HG02973 (cell line): ENCODE results near the gene ARMC7.
A peak's percentile ranks its signal among the peaks of the same experiment; 100 is the strongest.
"Not testable (repeated sequence)": the region's sequence is repeated elsewhere in the genome, so short reads cannot be mapped to it uniquely, and the experiment has no call there.

Experiments
- ATAC-seq: cut with Tn5 transposase; IDR thresholded peaks from one replicate; pipeline ENCODE4 v1.9.1; 2021; ENCODE audit warnings: moderate library complexity; ENCODE audit not compliant: unreplicated experiment

ARMC7 gene

GRCh38 chr17:75151930-75152329 is 42.2 kb downstream of the ARMC7 start:
- ATAC-seq: no peak

GRCh38 chr17:75152523-75152921 is 42.8 kb downstream of the ARMC7 start:
- no peak for ATAC-seq

DNA sequence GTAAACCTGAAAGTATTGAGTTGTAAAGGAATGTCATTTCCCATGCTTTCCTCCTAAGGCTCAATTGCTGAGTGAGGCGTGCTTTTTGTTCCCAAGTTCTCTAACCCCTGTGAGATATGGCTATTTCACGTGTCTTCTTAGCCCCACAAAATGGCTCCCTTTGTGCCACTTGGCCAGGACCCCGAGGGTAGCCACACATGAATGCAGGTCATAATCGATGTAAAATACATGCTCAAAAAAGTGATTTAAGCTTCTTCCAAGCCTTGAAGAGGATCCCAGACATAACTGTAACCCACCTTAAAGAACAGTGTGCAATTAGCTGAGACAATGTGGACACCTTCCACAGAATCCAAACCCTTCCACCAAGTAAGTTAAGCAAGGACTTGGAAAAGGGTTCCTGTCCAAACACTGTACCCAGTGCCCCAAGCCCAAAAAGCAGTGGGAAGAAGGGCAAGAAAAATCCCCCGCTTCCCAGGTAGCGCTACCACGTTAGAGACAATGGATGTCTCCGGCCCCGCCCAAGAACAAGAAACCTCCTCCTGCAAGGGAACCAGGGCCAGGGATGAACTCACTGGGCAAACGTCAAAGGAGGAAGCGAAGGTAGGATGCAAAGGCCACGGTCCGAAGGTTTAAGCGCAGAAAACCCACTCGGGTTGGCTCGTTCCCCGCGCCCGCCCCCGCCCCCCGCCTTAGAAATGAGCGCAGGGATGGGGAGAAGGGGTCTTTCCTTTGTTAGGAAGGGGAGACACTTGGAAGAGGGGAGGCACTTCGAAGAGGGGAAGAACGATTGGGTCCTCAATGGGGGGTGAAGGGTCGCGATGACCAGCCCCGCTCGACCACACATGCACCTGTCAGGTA is 43.4 kb downstream of the ARMC7 start:
- ATAC-seq: no peak

- ATAC-seq: peak; percentile 11
Measured at GRCh38 chr17:75153780-75154194, 44.0 kb downstream of the ARMC7 start.

DNA sequence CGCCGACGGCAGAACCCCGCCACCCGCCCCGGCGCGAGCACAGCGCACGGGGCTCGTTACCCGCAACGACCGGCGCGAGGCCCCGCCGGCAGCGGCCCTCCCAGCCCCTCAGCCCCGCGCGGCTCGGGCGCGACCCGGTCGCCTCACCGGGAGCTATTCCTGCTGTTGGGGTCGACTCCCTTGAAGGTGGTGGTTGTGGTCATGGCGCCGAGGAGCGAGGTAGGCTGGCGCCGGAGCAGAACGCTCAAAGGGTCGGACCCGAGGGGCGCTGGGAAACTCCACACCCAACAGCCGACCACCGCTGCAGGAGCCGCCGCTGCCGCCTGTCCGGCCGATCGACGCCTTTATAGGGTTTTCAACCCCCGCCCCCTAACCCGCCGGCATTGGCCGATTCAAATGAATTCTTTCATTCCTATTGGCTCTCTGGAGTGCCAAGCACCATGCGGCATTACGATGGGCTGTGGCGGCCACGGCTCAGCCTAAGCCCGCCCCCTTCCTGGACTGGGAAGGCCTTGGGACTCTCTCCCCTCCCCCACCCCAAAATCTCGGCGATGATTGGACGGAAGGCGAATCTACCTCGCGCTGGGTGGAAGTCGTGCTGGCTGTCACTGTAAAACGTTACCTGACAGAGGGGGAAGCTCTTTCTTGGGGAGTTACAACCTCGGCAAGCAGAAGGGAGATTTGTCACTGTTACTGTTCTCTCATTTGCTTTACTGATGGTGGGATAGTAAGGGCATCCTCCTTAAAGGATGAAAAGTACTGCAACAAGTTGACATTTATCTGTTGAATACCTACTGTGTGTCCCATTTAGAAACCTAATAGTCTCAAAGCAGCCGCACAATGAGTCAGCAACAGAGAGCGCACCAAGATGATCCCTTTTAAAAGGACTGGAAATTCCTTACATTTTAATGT is 44.7 kb downstream of the ARMC7 start, which contains the start of gene JPT1:
TSS of gene JPT1 (minus strand) at position 318 of the 912 bp plus-strand sequence. CDS start at position 203, 115 bp downstream.
- ATAC-seq: peak; percentile 88

GRCh38 chr17:75155191-75155601 is 45.4 kb downstream of the ARMC7 start:
- no peak for ATAC-seq

- not testable (repeated sequence) for ATAC-seq
Measured at GRCh38 chr17:75158480-75158879, 48.7 kb downstream of the ARMC7 start.

GRCh38 chr17:75159196-75160031 is 49.6 kb downstream of the ARMC7 start:
- ATAC-seq: no peak

DNA sequence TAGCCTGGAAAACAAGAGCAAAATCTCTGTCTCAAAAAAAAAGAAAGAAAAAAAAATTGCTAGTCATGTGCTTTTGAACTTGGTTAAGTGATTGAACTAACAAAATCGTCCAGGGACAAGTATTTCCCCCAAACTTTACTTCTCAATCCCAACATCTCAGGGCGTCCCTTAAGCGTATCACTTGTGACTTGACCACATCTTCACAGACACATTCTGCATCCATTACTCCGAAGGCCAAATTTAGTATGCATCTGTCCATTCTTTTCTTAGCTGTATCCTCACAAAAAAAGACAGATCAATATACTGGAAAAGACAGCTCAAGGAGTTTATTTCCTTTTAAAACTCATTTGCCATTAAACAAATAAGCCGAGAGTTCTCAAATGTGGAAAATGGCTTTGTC is 50.4 kb downstream of the ARMC7 start:
- no peak for ATAC-seq

GRCh38 chr17:75163074-75163473 is 53.3 kb downstream of the ARMC7 start:
- no peak for ATAC-seq

DNA sequence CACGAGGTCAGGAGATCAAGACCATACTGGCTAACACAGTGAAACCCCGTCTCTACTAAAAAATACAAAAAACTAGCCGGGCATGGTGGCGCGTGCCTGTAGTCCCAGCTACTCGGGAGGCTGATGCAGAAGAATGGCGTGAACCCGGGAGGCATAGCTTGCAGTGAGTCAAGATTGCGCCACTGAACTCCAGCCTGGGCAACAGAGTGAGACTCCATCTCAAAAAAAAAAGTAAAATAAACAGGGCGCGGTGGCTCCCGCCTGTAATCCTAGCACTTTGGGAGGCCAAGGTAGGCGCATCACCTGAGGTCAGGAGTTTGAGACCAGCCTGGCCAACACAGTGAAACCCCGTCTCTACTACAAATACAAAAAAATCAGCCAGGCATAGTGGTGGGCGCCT is 54.8 kb downstream of the ARMC7 start:
- ATAC-seq: not testable (repeated sequence)

GRCh38 chr17:75168998-75169397 is 59.2 kb downstream of the ARMC7 start:
- ATAC-seq: no peak

DNA sequence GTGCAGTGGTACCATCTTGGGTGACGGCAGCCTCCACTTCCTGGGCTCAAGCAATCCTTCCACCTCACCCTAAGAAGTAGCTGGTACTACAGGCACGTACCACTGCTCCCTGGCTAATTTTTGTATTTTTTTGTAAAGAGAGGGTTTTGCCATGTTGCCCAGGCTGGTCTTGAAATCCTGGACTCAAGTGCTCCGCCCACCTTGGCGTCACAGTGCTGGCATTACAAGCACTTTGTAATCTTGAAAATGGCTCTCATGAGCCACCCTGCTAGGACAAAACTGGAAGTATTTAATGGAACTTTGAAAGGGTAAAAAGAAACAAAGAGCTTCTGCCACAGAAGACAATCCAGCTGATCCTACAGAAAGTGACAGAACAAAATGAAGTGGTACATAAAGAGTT is 63.8 kb downstream of the ARMC7 start:
- ATAC-seq: no peak

- no peak for ATAC-seq
Measured at GRCh38 chr17:75174996-75175395, 65.2 kb downstream of the ARMC7 start.

GRCh38 chr17:75176625-75177024 is 66.9 kb downstream of the ARMC7 start:
- no peak for ATAC-seq

DNA sequence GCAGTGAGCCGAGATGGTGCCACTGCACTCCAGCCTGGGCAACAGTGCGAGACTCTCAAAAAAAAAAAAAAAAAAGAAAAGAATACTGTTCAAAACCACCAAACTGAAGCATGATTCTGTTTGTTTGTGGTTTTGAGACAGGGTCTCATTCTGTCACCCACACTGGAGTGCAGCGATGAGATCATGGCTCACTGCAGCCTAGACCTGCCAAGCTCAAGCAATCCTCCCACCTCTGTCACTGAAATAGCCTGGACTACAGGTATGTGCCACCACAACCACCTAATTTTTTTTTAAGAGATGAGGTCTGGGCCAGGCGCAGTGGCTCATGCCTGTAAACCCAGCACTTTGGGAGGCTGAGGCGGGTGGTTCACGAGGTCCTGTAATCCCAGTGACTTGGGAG is 68.7 kb downstream of the ARMC7 start:
- ATAC-seq: no peak
